ENCODE data around the gene POPDC3.

GRCh38 chr6:105202486-105202885, 22.7 kb upstream of the POPDC3 start:
- TF ChIP-seq CTCF (conservative IDR thresholded peaks at IDR 0.05) (no peak), ZFX (IDR thresholded peaks at IDR 0.05) (no peak)
